Stimulated activated CD8-positive, alpha-beta memory T cell treated with anti-CD3 and anti-CD28 coated beads, Interleukin-7, amount 100 ng/mL, for 24 hours (primary cell): Measurements from ENCODE around the gene RERE.

Source experiments
- DNase-seq: peaks from one replicate; pipeline ENCODE4 v3.0.0-alpha.2; 2020; ENCODE audit warnings: low read depth

Gene RERE

DNA sequence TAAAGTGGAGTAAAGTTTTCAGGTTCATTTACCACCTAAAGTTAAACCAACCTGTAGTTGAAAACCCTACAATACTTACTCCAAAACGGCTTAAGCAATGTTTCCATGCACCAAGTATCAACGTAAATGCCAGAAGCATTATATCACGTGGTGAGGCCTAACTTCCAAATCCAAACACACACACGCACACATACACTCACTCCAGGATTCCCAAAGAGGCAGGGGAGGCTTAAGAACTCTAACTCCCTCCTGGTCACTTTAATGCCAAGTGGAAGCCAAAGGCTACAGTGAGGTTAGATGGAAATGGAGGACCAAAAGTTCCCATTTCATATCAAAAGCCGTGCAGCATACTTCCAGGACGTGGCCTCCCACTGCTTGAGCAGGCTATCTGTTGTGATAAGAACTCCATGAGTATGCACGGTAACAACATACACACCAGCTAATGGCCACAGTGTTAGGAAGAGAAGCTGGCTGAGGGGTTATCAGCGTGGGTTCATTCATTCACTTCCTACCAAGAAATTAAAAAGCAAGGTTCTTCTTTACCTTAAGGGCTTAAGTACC lies 275.4 kb downstream of the RERE start:
- no peak for DNase-seq

DNA sequence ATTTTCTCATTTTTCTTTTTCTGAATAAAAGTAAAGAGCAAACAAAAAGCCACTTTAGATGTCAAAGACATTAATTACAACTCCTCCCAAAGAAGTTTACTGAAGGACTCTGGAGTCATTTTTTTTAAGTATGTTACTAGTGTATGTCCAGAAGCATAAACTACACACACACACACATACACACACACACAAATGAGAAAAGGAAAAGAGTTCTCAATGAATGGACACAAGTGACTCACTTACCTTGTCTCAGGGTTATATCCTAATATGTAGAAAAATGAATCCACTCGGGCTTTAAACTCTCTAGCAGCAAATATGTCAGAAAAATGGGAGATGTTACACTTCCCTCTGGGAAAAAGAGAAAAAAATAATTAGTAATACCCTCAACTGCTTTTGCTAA lies 276.5 kb downstream of the RERE start:
- DNase-seq = no peak

DNA sequence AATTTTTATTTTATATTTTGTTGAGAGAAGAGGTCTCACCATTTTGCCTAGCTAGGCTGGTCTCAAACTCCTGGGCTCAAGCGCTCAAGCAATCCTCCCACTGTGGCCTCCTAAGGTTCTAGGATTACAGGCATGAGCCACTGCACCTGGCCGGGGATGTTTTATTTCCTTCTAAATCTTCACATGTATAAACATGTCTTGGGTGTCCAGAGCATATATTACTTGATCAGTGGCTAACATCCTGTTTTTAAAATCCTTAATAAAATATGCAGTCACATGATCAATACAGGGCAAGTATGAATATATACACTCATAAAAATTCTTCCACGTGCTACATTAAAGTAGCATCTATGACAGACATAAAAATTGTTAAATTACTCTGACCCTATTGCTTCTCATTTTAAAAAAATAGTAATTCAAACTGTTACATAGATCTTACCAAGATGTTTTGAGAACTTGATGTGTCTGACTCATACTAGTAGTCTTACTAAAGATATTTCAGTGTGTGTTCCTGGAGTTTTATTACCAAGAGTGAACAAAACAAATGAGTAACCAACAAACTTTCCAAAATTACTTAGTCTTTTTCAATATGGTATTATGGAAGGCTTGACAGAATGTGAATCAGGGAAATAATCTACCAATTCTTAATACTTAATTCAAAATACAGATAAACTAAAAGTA lies 277.0 kb downstream of the RERE start:
- no peak for DNase-seq

DNA sequence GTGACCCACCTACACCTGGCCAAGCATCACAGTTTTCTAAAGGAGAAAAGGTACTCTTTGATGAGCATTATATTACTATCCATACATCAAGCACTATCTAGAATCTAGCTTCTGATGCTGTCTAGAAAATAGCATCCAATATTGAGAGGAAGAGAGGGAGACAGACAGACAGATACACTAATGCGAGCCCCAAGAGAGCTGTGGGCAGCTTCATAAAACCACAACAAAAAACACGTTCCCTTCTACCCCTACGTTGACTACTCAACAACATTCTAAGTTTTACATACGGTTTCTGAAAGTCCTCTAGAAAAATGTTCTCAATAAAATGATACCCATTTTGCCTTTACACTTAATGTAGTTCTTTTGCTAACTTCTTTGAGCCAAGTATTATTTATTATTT lies 277.8 kb downstream of the RERE start:
- no peak for DNase-seq

DNA sequence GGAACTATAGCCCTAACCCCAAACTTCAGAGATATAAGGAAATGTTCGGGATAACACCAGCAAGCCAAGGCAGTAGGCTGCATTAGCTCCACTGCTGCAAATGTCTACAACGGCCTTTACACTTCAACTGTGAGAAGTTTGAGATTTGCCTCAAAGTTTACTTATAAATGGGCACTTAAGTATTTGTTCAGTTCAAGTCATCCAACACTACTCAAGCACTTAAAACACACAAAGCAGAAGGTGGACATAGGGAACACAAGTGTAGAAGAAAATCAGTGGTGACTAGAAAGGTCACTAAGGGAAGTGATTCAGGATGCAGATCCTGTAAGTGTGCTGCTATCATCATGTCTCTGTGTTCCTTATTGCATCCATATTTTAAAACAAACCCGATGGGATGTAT lies 278.9 kb downstream of the RERE start:
- DNase-seq = no peak

- DNase-seq = no peak
Measured at GRCh38 chr1:8537991-8538390, 279.4 kb downstream of the RERE start.

DNA sequence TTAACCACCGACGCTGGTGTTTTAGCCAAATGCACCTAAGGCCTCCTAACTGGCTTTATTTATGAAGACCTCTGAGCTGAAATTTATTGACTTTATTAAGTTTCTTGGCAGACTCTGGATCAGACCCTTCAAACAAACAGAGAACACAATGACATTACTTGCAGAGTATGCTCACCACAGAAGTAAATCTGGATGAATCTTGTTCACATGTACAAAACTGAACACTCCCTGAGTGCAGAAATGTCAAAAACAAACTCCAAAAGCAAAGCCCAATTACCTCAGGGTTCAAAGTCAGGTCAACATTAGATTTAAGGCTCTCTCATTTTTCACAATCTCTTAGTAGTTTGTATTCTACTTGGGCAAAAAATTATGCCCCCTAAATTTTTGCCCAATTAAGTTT lies 280.9 kb downstream of the RERE start:
- DNase-seq = no peak

GRCh38 chr1:8533907-8534306 lies 283.5 kb downstream of the RERE start:
- DNase-seq = no peak

DNA sequence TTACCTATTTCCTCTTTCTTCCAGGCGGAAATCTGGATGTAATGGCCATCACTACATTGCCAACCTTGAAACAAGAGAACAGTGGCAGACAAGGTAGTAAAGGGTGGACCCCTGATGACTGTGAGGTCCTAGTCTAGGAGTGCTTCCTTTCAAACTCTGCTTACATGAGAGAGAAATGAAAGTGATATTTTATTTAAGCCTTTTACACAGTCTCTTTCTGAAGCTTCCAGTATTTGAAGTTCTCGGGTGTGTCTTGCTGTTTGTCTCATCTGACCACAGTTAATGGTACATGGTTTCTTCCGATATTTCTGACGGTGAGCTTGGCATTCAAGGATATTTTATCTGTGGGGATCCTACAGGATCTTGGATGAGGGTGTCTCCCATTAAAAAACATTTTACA lies 284.3 kb downstream of the RERE start:
- no peak for DNase-seq

DNA sequence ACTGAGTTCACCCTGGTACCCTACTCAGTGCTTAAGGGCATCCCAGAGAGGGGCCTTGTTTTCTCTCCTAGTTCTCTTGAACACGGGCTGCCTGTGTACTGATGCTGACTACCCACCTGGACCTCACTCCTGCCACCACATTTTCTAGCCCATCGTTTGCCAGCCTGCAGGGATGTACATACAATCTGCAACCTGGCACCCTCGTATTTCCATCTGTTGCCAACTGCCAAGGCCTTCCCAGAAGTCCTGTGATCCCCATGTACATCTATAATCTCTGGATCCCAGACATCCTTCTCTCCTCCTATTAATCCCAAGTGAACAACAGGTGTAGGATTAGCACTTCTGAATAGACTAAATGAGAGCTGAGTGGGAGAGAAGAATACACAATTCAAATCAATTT lies 287.5 kb downstream of the RERE start:
- DNase-seq = no peak

DNA sequence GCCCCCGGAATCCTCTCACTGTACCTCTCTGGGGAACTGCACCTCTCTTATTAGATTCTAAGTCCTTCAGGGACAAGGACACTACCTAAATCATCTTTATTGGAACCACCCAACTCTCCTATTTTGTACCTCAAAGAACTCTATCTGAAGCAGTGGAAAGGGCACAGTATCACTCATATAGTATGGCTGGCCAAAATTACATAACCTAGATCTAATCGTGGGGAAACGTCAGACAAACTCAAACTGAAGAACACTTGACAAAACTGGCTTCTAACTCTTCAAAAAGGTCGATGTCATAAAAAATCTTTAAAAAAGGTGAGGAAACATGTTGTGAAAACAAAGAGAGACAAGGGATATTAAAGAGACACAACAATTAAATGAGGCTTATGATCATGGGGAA lies 289.5 kb downstream of the RERE start:
- DNase-seq = no peak

DNA sequence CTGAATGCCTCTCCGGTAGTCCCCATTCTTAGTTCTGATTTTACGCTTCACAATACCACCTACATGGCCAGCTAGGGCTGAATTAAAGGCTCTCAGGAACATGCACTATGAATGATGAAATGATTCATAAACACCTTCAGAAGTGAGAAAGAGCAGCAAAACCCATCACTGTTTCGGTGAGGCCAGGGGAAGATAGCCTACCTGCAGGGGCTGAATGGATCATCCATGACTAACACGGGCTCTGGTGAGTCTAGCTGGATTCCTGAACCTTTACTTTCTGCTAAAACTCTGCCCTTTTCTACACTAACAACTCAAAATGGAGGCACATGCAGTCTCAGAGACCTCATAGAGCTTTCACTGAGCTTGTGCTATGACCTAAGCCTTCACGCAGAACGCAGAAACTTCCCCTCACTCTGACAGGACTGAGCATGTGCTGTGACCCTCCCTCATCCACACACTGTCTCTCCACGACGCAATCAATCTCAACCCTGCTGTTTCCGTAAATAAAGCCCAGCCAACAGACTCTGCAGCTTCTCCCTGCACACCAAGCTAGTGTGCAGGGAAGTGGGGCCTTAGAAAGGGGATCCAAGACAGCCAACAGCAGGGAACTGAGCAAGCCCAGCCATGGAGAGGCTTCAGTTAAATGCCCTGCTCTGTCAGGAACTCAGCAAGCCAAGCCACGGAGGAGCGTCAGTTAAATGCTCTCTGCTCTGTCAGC lies 291.7 kb downstream of the RERE start:
- no peak for DNase-seq

DNA sequence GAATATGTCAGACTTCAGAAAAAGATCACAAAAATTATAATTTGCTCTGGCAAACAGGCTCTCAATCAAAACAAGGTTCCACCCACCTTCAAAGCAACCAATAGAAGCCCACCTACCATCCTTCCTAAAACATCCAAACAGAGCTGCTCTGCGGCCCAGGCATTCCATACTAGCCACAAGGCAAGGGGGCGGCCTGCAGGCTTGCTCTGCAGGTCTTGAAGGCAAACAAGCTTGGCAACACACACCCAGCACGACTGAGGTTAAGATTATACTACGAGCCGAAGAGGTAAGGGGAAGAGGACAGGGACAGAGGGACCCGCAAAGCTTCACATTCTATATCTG lies 292.3 kb downstream of the RERE start:
- DNase-seq = no peak

GRCh38 chr1:8524627-8525157 lies 292.7 kb downstream of the RERE start:
- DNase-seq = no peak

GRCh38 chr1:8523666-8524206 lies 293.7 kb downstream of the RERE start:
- no peak for DNase-seq

GRCh38 chr1:8520483-8520966 lies 296.9 kb downstream of the RERE start:
- DNase-seq = no peak

GRCh38 chr1:8519167-8519566 lies 298.3 kb downstream of the RERE start:
- no peak for DNase-seq

DNA sequence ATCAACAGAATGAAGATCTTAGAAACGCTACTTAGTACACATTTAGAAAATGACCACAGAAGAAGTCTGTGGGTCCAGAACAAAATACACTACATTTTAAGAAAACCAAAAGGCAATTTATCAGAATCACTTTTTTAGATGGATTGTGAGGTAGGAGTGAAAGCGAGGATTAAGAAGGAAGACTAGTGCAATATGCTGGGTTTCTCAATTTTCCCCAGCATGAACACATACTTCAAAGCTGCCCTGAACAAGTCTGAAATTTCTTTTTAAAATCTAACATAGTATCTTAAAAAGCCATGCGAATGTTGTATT lies 299.0 kb downstream of the RERE start:
- no peak for DNase-seq

DNA sequence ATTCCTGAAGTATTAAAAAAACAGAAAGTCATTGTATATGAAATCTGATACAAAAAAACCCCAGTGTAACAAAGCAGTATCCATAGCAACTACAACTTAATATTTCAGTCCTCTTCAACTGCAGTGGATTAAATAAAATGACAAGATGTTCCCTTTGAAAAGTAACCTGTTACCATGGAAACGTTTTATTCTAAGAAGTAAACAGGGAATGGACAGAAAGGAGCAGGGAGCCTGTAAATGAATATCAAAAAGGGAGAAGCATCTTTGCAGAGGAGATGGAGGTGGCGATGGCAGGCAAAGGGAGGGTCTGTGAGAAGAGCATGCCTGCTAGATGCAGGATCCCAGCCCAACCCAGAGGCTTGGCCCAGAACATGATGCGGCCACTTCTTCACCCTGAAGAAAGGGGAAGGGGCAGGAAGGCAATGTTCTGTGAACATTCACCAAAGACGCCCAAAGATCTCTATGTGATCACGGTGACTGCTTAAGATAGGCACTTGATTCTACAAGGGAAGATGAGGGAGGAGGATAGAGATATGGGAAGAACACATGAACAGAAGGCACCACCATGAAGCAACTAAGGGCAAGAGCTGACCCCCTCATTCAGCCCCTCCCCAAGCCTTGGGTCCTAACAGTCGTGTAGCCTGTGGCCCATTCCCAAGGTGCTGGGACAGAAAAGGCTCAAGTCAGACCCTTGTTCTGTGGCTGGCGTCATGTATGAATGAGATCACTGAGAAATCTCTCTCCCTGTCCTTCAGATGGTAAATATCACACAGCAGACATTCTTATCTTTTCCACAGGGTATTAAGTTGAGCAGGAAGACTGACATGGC lies 299.6 kb downstream of the RERE start:
- DNase-seq = no peak

GRCh38 chr1:8516793-8517556 lies 300.5 kb downstream of the RERE start:
- no peak for DNase-seq

DNA sequence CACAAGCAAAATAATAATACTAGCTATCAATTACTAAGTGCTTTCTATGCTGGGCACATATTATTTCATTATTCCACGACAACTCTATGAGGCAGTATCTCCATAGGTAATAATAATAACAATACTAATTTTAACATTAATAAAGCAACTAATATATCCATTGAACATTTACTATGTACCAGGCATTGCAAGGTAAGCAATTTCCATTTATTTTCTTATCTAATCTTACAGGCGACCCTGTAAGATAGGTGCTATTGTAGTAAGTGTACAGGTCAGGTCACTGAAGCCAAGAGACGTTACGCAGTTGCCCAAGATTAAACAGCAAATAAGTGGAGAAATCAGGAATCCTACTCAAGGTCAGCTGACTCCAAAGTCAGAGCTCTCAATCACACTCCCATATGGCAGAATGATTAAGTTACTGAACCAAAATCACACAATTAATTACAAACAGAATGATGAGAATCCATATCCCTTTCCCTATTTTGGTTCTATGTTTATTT lies 301.1 kb downstream of the RERE start:
- no peak for DNase-seq
